Loucy (cell line): ENCODE results near the gene SHROOM3.

ENCODE experiments used
- H2AFZ ChIP-seq: fragments of 200-600 bp; sonication (generic); 2 replicates; pipeline ENCODE4 v1.6.0; 2016; ENCODE audit warnings: antibody characterized with exemption, mild to moderate bottlenecking, low read length, moderate library complexity
- H3F3A ChIP-seq: fragments of 200-600 bp; 2 replicates; pipeline ENCODE4 v1.6.0; 2016; ENCODE audit warnings: antibody characterized with exemption, low read depth, mild to moderate bottlenecking
- H3K27me3 ChIP-seq: fragments of 200-600 bp; sonication (generic); 2 replicates; pipeline ENCODE4 v1.6.1; 2014; ENCODE audit warnings: low read length, mild to moderate bottlenecking; ENCODE audit not compliant: insufficient read depth, poor library complexity, severe bottlenecking
- H3K36me3 ChIP-seq: fragments of 200-600 bp; sonication (generic); 2 replicates; pipeline ENCODE4 v1.6.1; 2016; ENCODE audit warnings: low read length; ENCODE audit not compliant: insufficient read depth
- H3K4me1 ChIP-seq: fragments of 200-600 bp; sonication (generic); 2 replicates; pipeline ENCODE4 v1.5.1; 2014; ENCODE audit warnings: low read length, mild to moderate bottlenecking; ENCODE audit not compliant: insufficient read depth, poor library complexity, severe bottlenecking
- H3K4me2 ChIP-seq: fragments of 200-600 bp; sonication (generic); 2 replicates; pipeline ENCODE4 v1.6.0; 2014; ENCODE audit warnings: antibody characterized with exemption, low read length, low read depth, mild to moderate bottlenecking; ENCODE audit not compliant: poor library complexity, severe bottlenecking
- H3K4me3 ChIP-seq: fragments of 200-600 bp; sonication (generic); 2 replicates; pipeline ENCODE4 v1.5.1; 2014; ENCODE audit warnings: low read length, mild to moderate bottlenecking, mixed read lengths; ENCODE audit not compliant: poor library complexity, severe bottlenecking
- H3K79me2 ChIP-seq: fragments of 200-600 bp; sonication (generic); 2 replicates; pipeline ENCODE4 v1.6.1; 2014; ENCODE audit warnings: low read length; ENCODE audit not compliant: insufficient read depth
- H3K9ac ChIP-seq: fragments of 200-600 bp; sonication (generic); 2 replicates; pipeline ENCODE4 v1.6.0; 2014; ENCODE audit warnings: mild to moderate bottlenecking, low read depth, low read length, moderate library complexity; ENCODE audit not compliant: poor library complexity, severe bottlenecking
- H3K9me2 ChIP-seq: fragments of 200-600 bp; sonication (generic); replicated peaks from 2 replicates; pipeline ENCODE4 v1.6.1; 2016; ENCODE audit warnings: low read depth, low read length, mixed read lengths
- H3K9me3 ChIP-seq: fragments of 200-600 bp; sonication (generic); 2 replicates; pipeline ENCODE4 v1.6.1; 2014; ENCODE audit warnings: mild to moderate bottlenecking, antibody characterized with exemption, low read length, low read depth; ENCODE audit not compliant: insufficient read depth
- H4K20me1 ChIP-seq: fragments of 200-600 bp; sonication (generic); 2 replicates; pipeline ENCODE4 v1.6.0; 2014; ENCODE audit warnings: antibody characterized with exemption, low read length, mild to moderate bottlenecking; ENCODE audit not compliant: insufficient read depth, poor library complexity, severe bottlenecking
- EZH2phosphoT487 ChIP-seq: fragments of 200-600 bp; IDR thresholded peaks from 2 replicates; pipeline ENCODE4 v1.6.1; 2018; ENCODE audit warnings: antibody characterized with exemption, mild to moderate bottlenecking, moderate library complexity, borderline replicate concordance
- TF ChIP-seq, protein P1 (sequence below): fragments of 200-600 bp; sonication (generic); conservative IDR thresholded peaks from 2 replicates; pipeline ENCODE4 v1.5.1; 2014; ENCODE audit warnings: mild to moderate bottlenecking, antibody characterized with exemption, low read length

The SHROOM3 gene

DNA sequence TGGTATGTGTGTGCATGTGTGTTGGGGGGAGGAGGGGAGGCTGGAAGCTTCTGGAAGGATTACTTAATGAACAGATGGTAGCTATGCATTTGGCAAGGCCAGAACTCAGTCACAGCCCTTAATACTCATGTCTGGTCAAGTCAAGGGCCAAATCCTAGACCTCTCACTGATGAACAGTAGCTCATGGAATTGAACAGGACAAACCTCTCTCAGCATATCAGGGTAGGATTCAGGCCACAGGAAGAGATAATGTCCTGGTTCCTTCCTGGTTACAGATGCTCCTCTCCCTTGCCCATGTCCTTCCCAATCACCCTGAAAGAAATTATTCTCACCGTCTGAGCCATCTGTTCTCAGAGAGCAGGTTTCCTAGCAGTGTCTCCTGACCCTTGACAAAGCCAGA, 297.2 kb downstream of the SHROOM3 start:
- no peak overlapping the region for H3K9ac ChIP-seq
- no peaks in the 10 kb centered on the region for H3F3A ChIP-seq
- no peak overlapping the region for H3K4me2 ChIP-seq
- H3K4me3 ChIP-seq = no peak overlapping the region
- H3K79me2 ChIP-seq = no peaks in the 10 kb centered on the region
- H3K27me3 ChIP-seq = no peaks in the 10 kb centered on the region
- H3K9me3 ChIP-seq = no peaks in the 10 kb centered on the region
- no peaks in the 10 kb centered on the region for H3K36me3 ChIP-seq
- peak overlapping the region; percentile 14; the same call in 1 of the 2 replicates for H2AFZ ChIP-seq
- no peaks in the 10 kb centered on the region for H3K9me2 ChIP-seq
- H4K20me1 ChIP-seq = no peaks in the 10 kb centered on the region
- TF ChIP-seq, protein P1, sequence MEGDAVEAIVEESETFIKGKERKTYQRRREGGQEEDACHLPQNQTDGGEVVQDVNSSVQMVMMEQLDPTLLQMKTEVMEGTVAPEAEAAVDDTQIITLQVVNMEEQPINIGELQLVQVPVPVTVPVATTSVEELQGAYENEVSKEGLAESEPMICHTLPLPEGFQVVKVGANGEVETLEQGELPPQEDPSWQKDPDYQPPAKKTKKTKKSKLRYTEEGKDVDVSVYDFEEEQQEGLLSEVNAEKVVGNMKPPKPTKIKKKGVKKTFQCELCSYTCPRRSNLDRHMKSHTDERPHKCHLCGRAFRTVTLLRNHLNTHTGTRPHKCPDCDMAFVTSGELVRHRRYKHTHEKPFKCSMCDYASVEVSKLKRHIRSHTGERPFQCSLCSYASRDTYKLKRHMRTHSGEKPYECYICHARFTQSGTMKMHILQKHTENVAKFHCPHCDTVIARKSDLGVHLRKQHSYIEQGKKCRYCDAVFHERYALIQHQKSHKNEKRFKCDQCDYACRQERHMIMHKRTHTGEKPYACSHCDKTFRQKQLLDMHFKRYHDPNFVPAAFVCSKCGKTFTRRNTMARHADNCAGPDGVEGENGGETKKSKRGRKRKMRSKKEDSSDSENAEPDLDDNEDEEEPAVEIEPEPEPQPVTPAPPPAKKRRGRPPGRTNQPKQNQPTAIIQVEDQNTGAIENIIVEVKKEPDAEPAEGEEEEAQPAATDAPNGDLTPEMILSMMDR = no peak
- no peak for TF ChIP-seq EZH2phosphoT487
- peaks cover 11% of the 10 kb centered on the region for H3K4me1 ChIP-seq

DNA sequence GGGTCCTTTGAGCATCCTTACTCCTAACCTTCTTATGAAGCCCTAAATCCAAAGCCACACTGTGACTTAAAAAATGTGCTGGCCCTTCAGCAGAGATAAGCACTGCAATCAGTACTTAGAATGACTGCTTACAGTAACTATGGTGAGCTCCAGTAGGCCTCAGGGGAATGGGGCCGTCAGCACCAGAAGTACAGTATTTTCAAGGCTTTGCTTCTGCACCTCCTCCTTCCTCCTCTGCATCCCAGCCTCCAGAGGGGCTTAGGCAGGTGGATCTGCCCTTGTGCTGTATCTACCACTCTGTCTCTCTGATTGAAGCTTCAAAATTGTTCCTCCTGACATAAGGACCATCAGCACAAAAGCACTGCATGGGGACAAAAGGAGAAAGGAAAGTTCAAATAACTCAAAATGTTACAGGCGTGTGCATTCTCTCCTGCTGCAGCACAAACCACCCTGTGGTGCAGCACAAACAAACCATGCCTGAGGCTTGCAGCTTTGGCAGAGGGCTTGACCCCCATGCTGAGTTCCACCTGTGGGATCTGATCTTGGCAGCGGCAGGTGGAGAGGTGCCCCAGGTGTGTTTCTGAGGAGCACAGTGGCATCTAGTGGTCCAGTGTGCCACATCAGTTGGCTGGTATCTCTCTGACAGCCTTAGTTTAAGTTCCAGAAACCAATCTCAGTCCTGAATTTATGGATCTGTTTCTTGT, 298.2 kb downstream of the SHROOM3 start:
- peaks cover 17% of the 10 kb centered on the region for H3K4me1 ChIP-seq
- H3K79me2 ChIP-seq = no peaks in the 10 kb centered on the region
- H3K9me2 ChIP-seq = no peaks in the 10 kb centered on the region
- no peak overlapping the region for H3K4me3 ChIP-seq
- no peak overlapping the region for H3K4me2 ChIP-seq
- no peaks in the 10 kb centered on the region for H4K20me1 ChIP-seq
- no peaks in the 10 kb centered on the region for H3K36me3 ChIP-seq
- no peak for TF ChIP-seq EZH2phosphoT487
- TF ChIP-seq, protein P1 = peak; percentile 61
- H3K27me3 ChIP-seq = no peaks in the 10 kb centered on the region
- H3K9ac ChIP-seq = no peak overlapping the region
- H2AFZ ChIP-seq = peak overlapping the region; percentile 7; the same call in 1 of the 2 replicates
- no peaks in the 10 kb centered on the region for H3F3A ChIP-seq
- H3K9me3 ChIP-seq = no peaks in the 10 kb centered on the region

DNA sequence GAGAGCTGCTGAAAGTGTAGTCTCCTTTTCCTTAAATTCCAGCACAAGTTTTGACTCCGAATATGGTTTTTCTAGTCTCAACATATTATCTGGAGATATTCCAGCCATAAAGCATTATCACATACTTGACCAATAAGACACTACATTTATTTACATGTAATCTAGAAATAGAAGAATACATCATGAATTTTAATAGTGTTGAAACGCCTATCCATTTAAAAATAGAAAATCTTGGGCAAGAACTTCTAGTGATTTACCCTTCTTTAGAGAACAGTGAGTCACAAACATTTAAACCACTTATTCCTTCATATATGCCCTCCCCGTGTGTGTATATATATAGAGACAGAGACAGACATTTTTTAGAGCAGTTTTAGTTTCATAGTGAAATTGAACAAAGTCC, 301.4 kb downstream of the SHROOM3 start:
- Histone ChIP-seq H3K27me3 (no peaks in the 10 kb centered on the region), H3K9ac (no peak overlapping the region)
- TF ChIP-seq, protein P1 = no peak

More for the DNA sequence above, 301.4 kb downstream of the SHROOM3 start:
- H2AFZ ChIP-seq = no peak overlapping the region
- peaks cover 24% of the 10 kb centered on the region for H3K4me1 ChIP-seq
- no peaks in the 10 kb centered on the region for H3K36me3 ChIP-seq
- no peaks in the 10 kb centered on the region for H3K9me3 ChIP-seq
- no peak overlapping the region for H3K4me3 ChIP-seq
- H3K79me2 ChIP-seq = no peaks in the 10 kb centered on the region
- H3K4me2 ChIP-seq = no peak overlapping the region
- H3F3A ChIP-seq = no peaks in the 10 kb centered on the region
- no peaks in the 10 kb centered on the region for H4K20me1 ChIP-seq
- H3K9me2 ChIP-seq = no peaks in the 10 kb centered on the region
